Measurements from ENCODE around the gene RPH3AL. TPM values are rescaled to one million over a fixed set of nuclear protein-coding genes. Genes with fewer than 3 reads are reported as not detected.

RPH3AL gene
- total RNA-seq, 1 experiment from 2014 or later = 3.8 TPM

DNA sequence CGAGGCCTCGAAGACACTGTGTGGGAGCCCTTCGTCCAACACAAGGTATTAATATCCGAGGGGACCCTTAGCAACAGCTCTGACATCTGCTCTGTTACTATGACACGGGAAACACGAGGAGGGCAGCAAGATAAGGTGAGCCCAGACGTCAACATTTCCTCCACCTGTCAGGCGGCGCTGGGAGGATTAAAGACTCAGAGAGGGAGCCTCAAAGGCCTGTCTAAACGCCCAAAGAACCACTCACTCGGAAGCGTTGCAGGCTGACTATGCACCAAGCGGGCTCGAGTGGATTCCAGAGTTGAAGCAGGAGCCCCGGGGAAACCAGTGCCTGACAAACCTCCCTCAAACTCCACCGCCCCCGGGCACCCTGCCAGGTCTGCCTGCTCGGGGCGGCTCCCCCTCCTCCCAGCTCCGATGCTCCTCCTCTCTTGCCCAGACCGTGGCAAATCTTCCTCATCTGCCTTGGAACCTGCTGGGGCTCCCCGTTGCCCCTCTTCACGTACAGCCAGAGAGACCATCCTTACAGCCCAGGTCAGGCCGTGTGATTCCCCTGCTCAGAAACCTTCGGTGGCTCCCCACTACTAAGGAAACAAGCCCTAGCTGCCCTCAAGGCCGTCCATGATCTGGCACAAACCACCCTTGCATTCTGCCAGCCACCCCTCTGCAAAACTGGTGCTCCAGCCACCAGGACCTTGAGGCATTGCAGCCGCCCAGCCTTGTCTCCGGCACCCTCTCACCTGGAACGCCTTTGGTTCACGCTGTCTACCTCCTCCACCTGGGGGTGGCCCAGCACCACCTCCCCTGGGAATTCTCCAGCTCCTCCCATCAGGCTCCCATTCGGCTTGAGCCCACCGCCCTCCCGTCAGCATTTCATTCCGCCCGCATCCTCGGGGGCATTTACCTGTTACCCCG, 16.2 kb downstream of the RPH3AL start:
- no peak for DNase-seq (ENCODE audit: low read depth)

DNA sequence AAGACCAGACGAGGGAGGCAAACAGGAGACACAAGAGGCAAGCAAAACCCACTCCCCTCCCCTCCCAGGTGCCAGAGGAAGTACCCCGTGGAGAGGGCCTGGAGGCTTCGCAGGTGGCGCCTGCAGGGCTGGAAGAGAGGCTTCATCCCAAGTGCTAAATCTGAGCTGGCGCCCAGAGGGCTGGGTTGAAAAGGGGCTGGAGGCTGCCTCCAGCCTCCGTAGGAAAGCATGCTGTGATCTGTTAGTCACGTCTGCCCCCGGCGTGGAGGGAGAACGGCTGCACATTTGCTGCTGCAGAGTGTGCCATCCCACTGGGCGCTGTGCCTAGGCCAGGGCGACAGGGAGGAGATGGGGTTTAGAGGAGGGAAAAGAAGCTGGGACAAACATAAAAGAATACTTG, 16.9 kb downstream of the RPH3AL start:
- no peak for DNase-seq (ENCODE audit: low read depth)

DNA sequence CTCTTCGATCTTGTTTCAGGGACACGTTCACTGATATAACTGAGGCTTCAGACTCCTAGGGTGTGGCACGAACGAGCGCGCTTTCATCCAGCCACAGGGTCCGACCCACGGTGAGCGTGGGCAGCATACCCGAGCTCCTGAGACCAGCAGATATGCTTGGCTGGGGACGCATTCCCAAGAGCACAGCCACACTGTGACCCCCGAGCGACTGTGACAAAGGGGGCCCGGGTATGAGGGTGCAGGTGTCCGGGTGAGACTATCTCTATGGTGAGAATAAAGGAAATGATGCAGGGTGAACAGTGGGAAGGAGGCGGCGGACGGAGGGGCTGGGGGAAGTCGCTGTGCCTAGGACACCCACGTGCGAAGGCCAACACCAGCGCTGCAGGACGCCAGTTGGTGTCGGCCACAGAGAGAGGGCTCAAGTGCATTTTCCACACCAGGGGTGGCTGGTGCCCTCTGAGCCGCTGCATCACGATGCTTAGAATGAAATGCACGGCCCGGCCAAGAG, 17.6 kb downstream of the RPH3AL start:
- no peak for DNase-seq (ENCODE audit: low read depth)

DNA sequence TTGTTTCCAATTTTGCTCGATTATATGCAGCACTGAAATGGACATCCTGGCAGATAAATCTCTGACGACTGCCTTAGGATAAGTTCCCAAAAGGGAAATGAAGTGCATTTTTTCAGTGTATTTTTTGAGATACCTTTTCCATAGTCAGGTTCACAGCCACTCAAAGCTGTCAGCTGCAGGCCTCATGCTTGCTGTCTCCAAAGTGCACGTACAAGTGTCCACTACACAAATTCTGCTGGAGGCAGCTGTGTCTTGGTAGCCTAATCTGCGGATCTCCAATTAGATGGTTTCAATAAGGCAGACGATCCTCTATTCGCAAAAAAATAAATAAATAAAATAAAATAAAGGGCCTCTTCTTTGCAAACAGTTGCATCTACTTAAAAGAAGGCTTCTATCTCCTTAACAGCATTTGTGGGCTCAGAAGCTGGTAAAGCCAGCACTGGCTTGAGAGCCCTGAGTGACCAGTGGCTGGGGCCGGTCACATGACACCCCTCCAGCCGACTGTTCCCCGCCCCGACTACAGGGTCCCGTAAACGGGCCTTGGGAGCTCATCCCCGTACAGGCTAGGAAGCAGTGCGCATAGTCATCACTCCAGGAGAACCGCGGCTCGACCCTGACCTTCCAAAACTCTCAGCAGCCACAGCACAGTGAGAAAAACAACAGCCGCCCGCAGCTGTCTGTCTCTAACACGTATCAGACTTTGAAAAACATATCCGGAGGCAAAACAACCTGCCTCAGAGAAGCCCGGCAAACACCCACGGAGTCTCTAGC, 18.8 kb downstream of the RPH3AL start:
- DNase-seq (ENCODE audit: low read depth) = no peak

DNA sequence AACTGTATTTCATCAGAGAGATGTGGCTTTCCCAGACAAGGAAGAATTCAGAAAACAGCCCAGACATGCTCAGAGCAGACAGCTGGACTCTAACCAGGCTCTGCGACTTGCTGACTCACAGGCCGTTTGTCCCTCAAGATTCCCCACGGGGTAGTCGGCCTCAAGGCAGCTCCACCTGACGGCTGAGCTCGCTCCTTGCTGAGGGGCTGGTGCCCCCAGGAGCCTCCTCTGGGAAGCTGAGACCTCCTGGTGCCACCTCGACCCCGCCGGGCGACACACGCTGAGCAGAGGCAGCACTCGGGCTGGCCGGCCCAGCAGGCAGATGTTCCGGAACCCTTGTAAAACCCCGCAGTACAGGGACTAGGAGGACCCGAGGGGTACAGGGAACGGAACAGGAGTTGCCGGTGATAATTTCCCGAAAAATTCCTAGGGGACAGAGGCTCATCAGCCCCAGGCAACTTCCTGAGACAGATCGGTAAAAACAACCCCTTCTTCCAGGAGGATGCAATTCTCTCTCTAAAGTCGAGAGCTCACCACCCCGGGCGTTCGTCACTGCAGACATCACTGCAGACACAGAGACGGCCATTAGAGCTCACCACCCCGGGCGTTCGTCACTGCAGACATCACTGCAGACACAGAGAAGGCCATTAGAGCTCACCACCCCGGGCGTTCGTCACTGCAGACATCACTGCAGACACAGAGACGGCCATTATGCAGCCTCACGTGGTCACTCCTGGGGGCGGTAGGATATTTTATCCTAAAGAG, 19.9 kb downstream of the RPH3AL start:
- no peak for DNase-seq (ENCODE audit: low read depth)

DNA sequence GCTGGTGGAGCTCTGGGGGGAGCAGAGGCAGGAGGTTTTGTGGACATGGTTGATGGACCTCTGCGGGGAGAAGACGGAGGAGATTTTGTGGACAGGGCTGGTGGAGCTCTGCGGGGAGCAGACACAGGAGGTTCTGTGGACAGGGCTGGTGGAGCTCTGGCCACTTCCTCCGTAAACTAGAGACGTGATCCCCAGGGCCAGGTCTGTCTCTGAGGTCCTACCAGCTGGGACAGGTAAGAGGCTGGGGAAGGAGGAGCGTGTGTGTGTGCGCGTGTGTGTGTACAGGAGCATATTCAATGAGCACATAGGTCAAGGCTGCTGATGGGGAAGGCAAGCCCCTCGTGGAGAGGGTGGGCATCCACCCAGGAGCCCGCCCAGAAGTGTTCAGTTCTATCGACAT, 20.6 kb downstream of the RPH3AL start:
- no peak for DNase-seq (ENCODE audit: low read depth)

DNA sequence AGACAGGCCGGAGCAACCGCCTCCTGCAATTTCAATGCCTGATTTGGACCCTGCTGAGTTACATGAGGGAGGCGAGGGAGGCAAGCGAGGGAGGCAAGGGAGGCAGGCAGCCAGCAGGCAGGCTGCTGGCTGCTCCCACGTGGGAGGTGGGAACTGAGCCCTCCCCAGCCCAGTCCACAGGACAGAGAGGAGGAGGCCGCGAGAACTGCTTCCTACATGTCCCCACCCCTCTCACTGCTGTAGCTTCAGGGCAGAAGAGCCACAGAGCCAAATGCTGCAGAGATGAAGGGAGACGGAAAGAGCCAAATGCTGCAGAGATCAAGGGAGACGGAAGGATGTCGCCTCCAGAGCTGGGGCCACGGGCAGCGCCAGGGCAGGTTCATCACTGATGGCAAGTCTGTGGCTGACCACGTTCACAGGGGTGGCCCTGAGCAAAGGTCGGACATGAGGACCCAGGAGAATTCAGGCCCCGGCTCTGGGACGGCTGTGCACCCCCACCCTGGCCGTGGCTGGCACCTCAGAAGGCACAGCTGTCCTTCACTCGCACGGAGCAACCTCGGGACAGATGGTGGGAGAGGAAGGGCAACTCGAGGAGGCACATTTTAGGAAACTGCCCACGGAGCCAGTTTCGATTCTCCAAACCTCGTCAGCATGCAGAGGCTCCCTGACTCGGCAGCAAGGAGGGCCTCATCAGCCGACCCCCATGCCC, 21.5 kb downstream of the RPH3AL start:
- DNase-seq (ENCODE audit: low read depth) = no peak

DNA sequence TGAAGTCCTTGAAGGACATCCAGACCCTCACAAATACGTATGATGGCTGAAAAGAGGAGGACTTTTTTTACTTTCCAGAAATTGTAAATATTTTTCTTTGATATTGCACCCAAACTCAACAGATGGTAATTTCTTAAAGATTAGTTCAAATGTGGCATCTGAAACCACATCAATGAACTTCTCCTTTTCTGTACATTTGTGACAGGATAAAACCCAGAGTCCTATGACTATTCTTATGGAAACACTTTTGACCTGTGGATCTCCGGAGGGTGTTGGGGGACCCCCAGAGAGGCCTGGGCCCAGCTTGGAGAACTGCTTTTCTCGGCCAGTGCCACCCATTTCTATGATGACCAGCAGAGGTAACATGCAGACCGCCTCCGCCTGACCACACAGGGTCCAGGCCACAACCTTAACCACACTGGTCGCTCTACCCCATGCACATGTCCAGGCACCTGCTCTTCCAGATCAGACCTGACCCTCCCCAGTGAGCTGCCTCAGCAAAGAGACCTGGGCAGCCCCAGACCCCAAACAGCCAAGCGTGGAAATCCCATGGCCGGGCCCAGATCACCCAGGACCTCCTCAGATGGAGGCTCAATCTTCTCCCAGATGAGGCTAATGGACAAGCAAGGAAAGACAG, 22.7 kb downstream of the RPH3AL start:
- no peak for DNase-seq (ENCODE audit: low read depth)

DNA sequence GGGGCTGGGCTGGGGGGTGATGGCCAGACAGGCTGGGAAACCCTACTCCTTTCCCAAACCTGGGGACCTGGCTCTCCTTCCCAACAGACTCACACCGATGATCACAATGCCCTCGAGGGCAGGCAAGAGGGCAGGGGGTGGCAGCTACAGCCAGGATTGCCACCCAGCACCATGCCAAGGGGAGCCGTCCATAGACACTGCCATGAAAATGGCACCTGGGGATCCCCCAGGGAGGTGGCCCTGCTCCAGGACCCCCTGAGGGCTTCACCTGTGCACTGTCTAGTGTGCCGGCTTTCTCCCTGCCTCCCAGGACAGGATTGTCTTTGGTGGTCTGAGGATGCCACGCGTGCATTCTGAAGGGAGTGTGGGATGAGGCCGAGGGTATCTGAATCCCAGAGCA, 24.6 kb downstream of the RPH3AL start:
- DNase-seq (ENCODE audit: low read depth) = no peak

DNA sequence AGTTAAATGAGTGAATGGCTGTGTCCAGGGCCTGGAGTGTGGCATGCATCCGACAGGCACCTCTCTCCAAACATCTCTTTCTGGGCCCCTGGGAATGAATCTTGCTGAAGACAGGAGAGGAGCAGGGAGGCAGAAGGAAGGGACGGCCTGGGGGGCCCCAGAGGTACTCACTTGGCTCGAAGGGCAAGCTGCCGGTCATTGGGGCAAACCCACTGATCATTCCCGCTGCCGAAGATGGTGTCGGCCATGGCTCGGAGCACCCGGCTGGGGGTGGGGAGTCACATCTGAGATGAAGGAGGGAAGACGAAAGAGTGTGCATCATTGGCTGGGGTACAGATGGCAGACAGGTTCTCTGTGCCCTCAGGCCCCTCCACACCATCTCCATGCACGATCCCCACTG, 25.3 kb downstream of the RPH3AL start:
- DNase-seq (ENCODE audit: low read depth) = no peak

DNA sequence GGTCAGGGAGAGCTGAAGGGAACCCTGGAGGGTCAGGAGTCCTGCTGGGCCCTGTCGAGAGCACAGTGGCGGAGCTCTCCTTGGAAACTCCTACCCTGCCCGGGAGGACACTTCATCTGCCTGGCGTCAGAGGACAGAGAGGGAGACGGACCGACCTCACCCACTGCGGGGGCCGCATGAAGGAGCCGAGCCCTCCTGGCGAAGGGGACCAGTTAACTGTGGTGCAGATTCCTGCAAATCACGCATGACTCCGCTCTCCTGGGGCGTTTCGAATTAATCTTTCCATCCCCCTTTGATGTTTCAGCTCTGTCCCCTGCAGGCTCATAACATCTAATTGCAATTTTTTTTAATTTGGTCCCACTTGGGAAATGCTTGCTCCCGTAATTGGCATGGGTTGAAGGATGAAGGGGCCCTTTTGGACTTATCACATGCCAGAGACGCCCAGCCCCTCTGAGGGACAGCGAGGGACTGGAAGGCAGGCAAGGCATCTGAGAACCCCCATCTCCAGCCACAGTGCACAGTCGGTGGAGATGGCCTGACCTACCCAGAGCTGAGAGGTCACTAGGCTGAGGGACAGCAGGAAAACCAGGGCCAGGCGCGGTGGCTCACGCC, 26.5 kb downstream of the RPH3AL start:
- no peak for DNase-seq (ENCODE audit: low read depth)

DNA sequence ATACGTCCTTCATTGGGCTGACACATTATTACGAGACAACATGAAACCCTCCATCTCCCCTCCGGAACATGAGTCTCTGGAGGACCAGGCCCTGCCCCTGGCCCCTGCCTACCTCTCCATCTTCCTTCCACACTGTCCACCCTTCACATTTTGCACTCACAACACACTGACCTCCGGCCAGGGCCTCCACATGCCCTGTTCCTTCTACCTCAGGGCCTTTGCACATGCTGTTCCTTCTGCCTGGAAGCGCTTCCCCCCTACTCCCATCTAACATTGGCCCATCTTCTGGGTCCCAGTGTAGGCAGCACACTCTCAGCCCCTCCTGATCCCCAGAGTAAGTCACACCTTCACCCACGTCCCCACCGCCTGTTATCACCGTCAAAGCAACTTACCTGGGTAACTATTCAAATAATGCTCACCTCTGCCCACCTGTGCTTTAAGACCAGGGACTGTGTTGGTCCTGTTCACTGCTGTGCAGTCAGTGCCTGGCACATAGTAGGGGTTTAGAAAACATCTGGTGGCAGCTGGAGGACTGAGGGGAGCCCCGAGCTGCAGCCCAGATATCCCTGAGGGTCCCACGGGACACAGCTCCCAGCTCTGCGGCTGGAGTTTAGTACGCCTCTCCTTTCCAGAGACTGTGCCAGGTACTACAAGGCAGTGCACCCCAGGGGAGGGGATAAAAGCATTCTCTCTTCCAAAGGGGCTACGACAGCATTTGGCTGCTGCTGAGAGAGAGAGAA, 27.2 kb downstream of the RPH3AL start:
- no peak for DNase-seq (ENCODE audit: low read depth)

DNA sequence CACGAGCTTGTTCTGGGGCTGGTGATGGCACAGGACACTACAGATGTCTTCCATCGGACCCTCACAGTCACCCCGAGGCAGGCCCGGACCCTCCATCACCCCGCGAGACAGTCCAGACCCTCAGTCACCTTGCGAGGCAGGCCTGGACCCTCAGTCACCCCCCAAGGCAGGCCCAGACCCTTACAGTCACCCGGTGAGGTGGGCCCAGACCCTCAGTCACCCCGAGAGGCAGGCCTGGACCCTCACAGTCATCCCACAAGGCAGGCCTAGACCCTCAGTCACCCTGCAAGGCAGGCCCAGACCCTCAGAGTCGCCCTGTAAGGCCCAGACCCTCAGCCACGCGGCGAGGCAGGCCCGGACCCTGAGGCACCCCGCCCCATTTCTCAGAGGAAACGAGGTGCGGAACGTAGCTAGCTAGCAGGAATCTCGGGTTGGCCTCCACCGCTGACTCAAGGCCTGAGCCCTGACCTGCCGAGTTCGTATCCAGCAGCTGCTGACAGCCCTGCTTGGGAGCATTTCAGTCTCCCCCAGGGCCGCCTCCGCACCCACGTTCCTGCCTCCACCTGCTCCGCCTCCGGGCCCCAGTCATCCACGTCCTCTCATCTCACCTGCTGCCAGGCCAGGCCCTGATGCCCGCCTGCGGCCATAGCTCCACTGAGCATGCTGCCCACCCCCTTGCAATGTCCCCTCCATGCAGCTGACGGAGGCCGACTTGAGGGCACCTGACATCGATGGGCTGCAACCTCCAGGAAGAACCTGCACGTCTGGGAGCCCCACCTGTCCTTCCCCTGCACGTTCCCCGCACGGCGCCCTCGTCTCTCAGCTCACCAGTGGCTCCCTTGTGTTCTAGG, 28.7 kb downstream of the RPH3AL start:
- no peak for DNase-seq (ENCODE audit: low read depth)

DNA sequence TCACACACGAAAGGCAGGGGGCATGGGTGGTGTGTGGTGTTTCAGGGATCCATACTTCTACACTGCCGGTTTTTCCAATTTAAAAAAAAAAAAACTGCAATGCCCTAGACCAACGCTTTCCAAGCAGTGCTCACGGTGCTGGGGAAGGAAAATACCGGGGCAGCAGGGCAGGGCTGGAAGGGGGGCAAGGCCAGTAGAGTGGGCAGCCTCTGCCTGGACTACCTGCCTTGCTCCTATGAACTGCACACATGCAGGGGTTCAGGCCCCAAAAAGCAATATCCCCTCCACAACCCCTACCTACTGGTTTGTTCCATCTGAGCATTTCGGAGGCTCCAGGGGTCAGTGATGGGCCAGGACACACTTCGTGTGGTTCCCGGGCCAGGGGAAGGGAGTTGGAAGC, 29.4 kb downstream of the RPH3AL start:
- no peak for DNase-seq (ENCODE audit: low read depth)

DNA sequence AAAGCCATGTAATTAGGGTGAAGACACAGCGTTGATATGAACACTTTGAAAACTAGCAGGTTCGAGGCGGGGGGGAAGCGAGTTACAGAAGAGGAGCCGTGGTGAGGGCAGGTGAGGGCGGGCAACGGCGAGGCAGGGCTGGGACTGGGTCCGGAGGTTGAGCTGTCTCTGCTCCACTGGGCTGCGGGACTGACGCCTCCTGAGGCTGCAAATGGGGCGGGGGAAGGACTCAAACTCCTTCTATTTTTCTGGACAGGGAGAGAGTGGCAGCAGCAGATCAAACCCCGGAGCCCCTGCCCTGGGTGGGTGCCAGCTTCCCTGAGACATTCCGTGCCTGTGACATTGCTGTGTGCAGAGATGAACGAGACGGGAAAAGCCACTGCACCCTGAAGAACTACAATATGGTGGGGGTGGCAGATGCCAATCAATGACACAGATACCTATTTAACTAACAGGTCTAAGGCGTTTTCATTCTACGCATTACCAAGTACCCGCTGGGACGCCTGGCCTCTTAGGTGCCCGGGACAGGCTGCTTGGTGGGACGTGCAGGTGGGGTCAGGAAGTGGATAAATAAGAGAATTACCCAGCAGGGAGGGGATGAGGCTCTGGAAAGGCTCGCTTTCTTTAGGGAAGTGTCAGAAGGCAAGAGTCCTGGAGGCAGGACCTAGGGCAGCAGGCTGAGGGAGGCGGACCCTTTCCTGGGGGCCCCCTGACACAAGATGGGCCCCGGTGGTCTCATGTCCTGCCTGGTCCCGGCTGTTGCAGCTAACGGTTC, 30.4 kb downstream of the RPH3AL start:
- no peak for DNase-seq (ENCODE audit: low read depth)

DNA sequence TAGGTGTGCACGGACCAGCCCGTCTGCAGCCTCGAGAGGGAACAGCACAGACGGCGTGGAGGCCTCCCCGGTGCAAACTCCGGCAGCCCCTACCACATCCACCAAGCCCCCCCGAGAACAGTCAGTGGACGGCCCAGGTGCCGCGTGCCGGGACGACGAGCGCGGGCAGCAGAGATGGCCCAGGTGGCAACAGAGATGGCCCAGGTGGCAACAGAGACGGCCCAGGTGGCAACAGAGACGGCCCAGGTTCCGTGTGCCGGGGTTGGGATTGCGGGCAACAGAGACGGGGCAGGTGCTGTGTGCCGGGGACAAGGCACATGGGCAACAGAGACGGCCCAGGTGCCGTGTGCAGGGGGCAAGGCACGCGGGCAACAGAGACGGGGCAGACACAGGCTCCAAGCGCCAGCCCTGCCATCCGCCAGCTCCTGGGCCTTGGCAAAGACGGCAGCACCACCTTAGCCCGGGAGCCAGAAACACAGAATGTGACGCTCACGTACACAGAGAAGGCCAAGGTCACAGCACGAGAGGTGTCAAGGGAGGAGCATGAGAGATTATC, 31.1 kb downstream of the RPH3AL start:
- no peak for DNase-seq (ENCODE audit: low read depth)

DNA sequence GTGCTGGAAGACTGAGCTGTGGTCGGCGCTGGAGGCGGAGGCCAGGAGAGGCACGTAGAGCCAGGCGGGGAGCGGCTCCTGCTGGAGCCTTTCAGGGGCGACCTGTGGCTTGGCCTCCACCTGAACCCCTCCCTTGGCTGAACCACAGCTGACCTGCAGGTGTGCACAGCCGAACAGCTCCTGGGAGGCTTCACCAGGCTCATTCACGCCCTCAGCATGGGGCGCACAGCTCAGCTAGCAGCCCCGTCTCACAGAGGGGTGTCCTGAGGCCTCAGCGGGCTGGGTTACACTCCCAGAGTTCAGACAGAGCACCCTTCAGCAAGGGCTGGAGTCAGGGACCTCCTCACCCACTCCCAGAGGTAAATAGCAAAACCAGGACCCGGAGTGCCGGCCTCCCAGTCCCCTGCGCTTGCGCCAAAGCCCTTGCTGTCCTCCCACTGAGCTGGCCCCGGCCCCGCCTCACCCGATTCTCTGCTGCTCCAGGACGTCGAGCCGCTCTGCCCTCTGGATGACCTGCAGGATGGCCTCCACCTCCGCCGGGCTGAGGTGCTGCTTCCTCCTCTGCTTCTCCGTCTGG, 31.7 kb downstream of the RPH3AL start:
- DNase-seq (ENCODE audit: low read depth) = no peak
